HepG2 (cell line): ENCODE measurements around the gene PFKFB2. TPM values are rescaled to one million over a fixed set of nuclear protein-coding genes. Genes with fewer than 3 reads are reported as not detected.
A peak's percentile ranks its signal among the peaks of the same experiment; 100 is the strongest.

Source experiments
- ATAC-seq: fragments of 200-7000 bp; cut with Tn5 transposase; 3 replicates; pipeline ENCODE4 v1.9.1; 2020; ENCODE audit warnings: mild to moderate bottlenecking, moderate library complexity
- BruUV-seq: library from RNA; stranded (reverse); fragments of 400-500 nt; replicated peaks from 2 replicates; lab custom pipeline; 2021; lab: Mats Ljungman, UMichigan
- CTCF ChIA-PET: fragments of 300-600 bp; formaldehyde crosslinking; extraction: SDS; loops from one replicate; lab custom pipeline; 2021; ENCODE audit warnings: low total read pairs, inconsistent platforms, low intra/inter-chr PET ratio; lab: Yijun Ruan, JAX
- POLR2A ChIA-PET: fragments of 350-600 bp; sonication (Branson Sonifier 250); formaldehyde crosslinking; loops from one replicate; lab custom pipeline; 2020; ENCODE audit warnings: antibody characterized with exemption, inconsistent platforms; lab: Yijun Ruan, JAX
- DNase-seq: peaks from one replicate; pipeline ENCODE4 v3.0.0-alpha.2; 2015; ENCODE audit warnings: low spot score
- FAIRE-seq: peaks from 3 replicates; lab custom pipeline; 2011; peaks lifted over from hg19 to GRCh38; lab: Jason Lieb, UNC
- H2AFZ ChIP-seq: one replicate; pipeline ENCODE4 v1.6.1; 2011; ENCODE audit warnings: low read length, inconsistent platforms
- H3K27ac ChIP-seq: fragments of 300-600 bp; 3 replicates; pipeline ENCODE4 v1.8.0; 2011; ENCODE audit warnings: mixed run types, mild to moderate bottlenecking, mixed read lengths, low read length, inconsistent platforms; ENCODE audit not compliant: insufficient read depth; ENCODE audit errors: extremely low read length
- H3K27me3 ChIP-seq, 2 experiments: fragments of 200-600 bp in 1 of 2; 2 replicates in 1 of 2; 3 replicates in 1 of 2; pipeline versions ENCODE4 v1.6.0 to v1.8.0; 2011; ENCODE audit warnings: low read length in 2 of 2, mild to moderate bottlenecking in 2 of 2, moderate library complexity in 2 of 2, inconsistent platforms in 1 of 2; ENCODE audit not compliant: insufficient read depth in 2 of 2, control insufficient read depth in 1 of 2
- H3K36me3 ChIP-seq, 2 experiments: fragments of 200-600 bp in 1 of 2; replicated peaks in 1 of 2; 2 replicates in 1 of 2; 3 replicates in 1 of 2; pipeline versions ENCODE4 v1.5.1 to v1.8.0; 2011; ENCODE audit warnings: low read length in 2 of 2, inconsistent platforms in 1 of 2; ENCODE audit not compliant: insufficient read depth in 2 of 2, control insufficient read depth in 1 of 2
- H3K4me1 ChIP-seq: 2 replicates; pipeline ENCODE4 v1.5.1; 2012; ENCODE audit warnings: low read length, inconsistent platforms; ENCODE audit not compliant: insufficient read depth
- H3K4me2 ChIP-seq: 2 replicates; pipeline ENCODE4 v1.6.0; 2011; ENCODE audit warnings: low read depth, low read length, inconsistent platforms
- H3K4me3 ChIP-seq, 3 experiments: fragments of 200-600 bp in 1 of 3; sonication (generic), shearing (Covaris generic) in 1 of 3; replicated peaks in 1 of 3; 2 replicates each; pipeline ENCODE4 v1.5.1; 2011 to 2016; ENCODE audit warnings: low read length in 3 of 3, inconsistent platforms in 2 of 3, low read depth in 2 of 3, mild to moderate bottlenecking in 2 of 3, control low read depth in 1 of 3, mixed read lengths in 1 of 3; ENCODE audit not compliant: insufficient read depth in 1 of 3
- H3K79me2 ChIP-seq: one replicate; pipeline ENCODE4 v1.6.1; 2011; ENCODE audit warnings: low read length, inconsistent platforms; ENCODE audit not compliant: insufficient read depth
- H3K9ac ChIP-seq: 2 replicates; pipeline ENCODE4 v1.6.0; 2011; ENCODE audit warnings: mild to moderate bottlenecking, low read depth, low read length, inconsistent platforms; ENCODE audit not compliant: insufficient read depth
- H3K9me3 ChIP-seq: 2 replicates; pipeline ENCODE4 v1.5.1; 2012; ENCODE audit warnings: mild to moderate bottlenecking, low read length
- H4K20me1 ChIP-seq: 2 replicates; pipeline ENCODE4 v1.6.0; 2011; ENCODE audit warnings: inconsistent platforms, mild to moderate bottlenecking, low read length, moderate library complexity; ENCODE audit not compliant: insufficient read depth
- ATF7 ChIP-seq, 2 experiments: fragments of 450-650 bp in 1 of 2; sonication (generic) in 1 of 2; formaldehyde crosslinking in 1 of 2; IDR thresholded peaks; 2 replicates each; pipeline versions ENCODE4 v1.4.0 to v1.6.1; 2016 to 2020; ENCODE audit warnings: antibody characterized with exemption in 1 of 2, mild to moderate bottlenecking in 1 of 2, missing genetic modification reagents in 1 of 2
- BCLAF1 ChIP-seq: fragments of 450-650 bp; IDR thresholded peaks from 2 replicates; pipeline ENCODE4 v1.6.1; 2017; ENCODE audit warnings: mild to moderate bottlenecking
- CREB1 ChIP-seq, 2 experiments: fragments of 450-650 bp in 1 of 2; IDR thresholded peaks; 2 replicates each; pipeline ENCODE4 v1.6.1; 2016 to 2017; ENCODE audit warnings: control low read depth in 1 of 2, mild to moderate bottlenecking in 1 of 2, missing compliant biosample characterization in 1 of 2, missing genetic modification characterization in 1 of 2
- HHEX ChIP-seq: IDR thresholded peaks from 2 replicates; pipeline ENCODE4 v1.6.1; 2016; ENCODE audit warnings: control low read depth
- MYNN ChIP-seq: sonication (generic); formaldehyde crosslinking; IDR thresholded peaks from 2 replicates; pipeline ENCODE4 v1.4.0; 2020; ENCODE audit warnings: mild to moderate bottlenecking, low read depth, missing genetic modification reagents
- TOE1 ChIP-seq: sonication (generic); formaldehyde crosslinking; IDR thresholded peaks from 2 replicates; pipeline ENCODE4 v1.4.0; 2020; ENCODE audit warnings: mild to moderate bottlenecking, missing genetic modification reagents
- TSC22D2 ChIP-seq: sonication (generic); formaldehyde crosslinking; IDR thresholded peaks from 2 replicates; pipeline ENCODE4 v1.5.1; 2020; ENCODE audit warnings: missing genetic modification reagents, mild to moderate bottlenecking, borderline replicate concordance
- ZBTB21 ChIP-seq: sonication (generic); formaldehyde crosslinking; IDR thresholded peaks from 2 replicates; pipeline ENCODE4 v1.4.0; 2020; ENCODE audit warnings: missing genetic modification reagents
- ZNF230 ChIP-seq: sonication (generic); formaldehyde crosslinking; IDR thresholded peaks from 2 replicates; pipeline ENCODE4 v1.4.0; 2020; ENCODE audit warnings: mild to moderate bottlenecking, missing genetic modification reagents
- ZNF563 ChIP-seq: sonication (generic); formaldehyde crosslinking; IDR thresholded peaks from 2 replicates; pipeline ENCODE4 v1.8.0; 2022; ENCODE audit warnings: mild to moderate bottlenecking, moderate library complexity, missing genetic modification reagents
- WGBS: methylation state at CpG from one replicate; pipeline ENCODE4 v1.1.6; 2017; ENCODE audit warnings: low lambda C conversion rate; 5-methylcytosine and 5-hydroxymethylcytosine counted together
- in situ Hi-C: cut with HindIII; loops from 2 replicates; pipeline ENCODE4 v1.10.0; 2017; ENCODE audit warnings: low pct_unique_long_range_greater_than_20kb; ENCODE audit not compliant: extremely low pct_ligation_motif_present
- intact Hi-C: fragments of 100-400 bp; cut with micrococcal nuclease; formaldehyde crosslinking; loops from one replicate; pipeline ENCODE4 v1.10.0; 2022; ENCODE audit not compliant: unreplicated experiment
- polyA plus RNA-seq, 8 experiments: library from polyadenylated mRNA; depleted of rRNA in 3 of 8; stranded (reverse) in 7 of 8; unstranded in 1 of 8; fragments of >200 nt; fragmentation: Illumina TruSeq in 4 of 8; extraction: Trizol in 4 of 8; gene quantifications; 2 replicates each; pipeline versions ENCODE4 v1.2.1 to v1.2.3, GENCODE V29; 2011 to 2016; ENCODE audit warnings: low read depth in 4 of 8, missing spikeins in 1 of 8, mixed read lengths in 1 of 8; ENCODE audit not compliant: insufficient read depth in 1 of 8
- total RNA-seq, 5 experiments: library from RNA; depleted of rRNA; stranded (reverse); fragments of >200 nt; fragmentation: Illumina TruSeq; extraction: Trizol; gene quantifications; 2 replicates each; pipeline ENCODE4 v1.2.3, GENCODE V29; 2016; ENCODE audit warnings: low read depth in 1 of 5

PFKFB2 gene
- total and polyA plus RNA-seq, 2 of the 13 experiments (the other 11 are each of a cell fraction or from before 2014, with no cell fraction given), result 4.6 to 10.6 TPM

- no peak for FAIRE-seq
- in situ Hi-C loops (no loop called here), intact Hi-C loops (no loop called here)
- BruUV-seq, result no TSS peak
- Histone ChIP-seq H3K9me3 (no peaks in the 10 kb centered on the region), H2AFZ (no peak overlapping the region)
- TF ChIP-seq BCLAF1 (no peak), ATF7 (IDR thresholded peaks at IDR 0.05) (peak; percentile 73), ATF7 (CRISPR knock-in tag; IDR thresholded peaks at IDR 0.05) (no peak), ZNF563 (CRISPR knock-in tag) (no peak), TSC22D2 (CRISPR knock-in tag) (no peak), MYNN (CRISPR knock-in tag) (no peak), ZNF230 (CRISPR knock-in tag) (no peak), CREB1 (IDR thresholded peaks at IDR 0.05) (peak; percentile 34; the same call in 1 of the 2 replicates), CREB1 (CRISPR knock-in tag; IDR thresholded peaks at IDR 0.05) (no peak), ZBTB21 (CRISPR knock-in tag) (0 out of 2 replicates have a peak, but pooled peaks have one; percentile 67), TOE1 (CRISPR knock-in tag) (no peak), HHEX (CRISPR knock-in tag) (no peak)
- TF ChIP-seq, all 625 proteins: peak for 3
- Histone ChIP-seq H3K9ac (no peak overlapping the region), H3K27ac (no peak overlapping the region), H3K4me3 (no peak overlapping the region), H3K27me3 (no peaks in the 10 kb centered on the region; a peak in 1 of 5 replicates), H3K36me3 (no peaks in the 10 kb centered on the region), H3K4me2 (no peak overlapping the region), H3K79me2 (no peaks in the 10 kb centered on the region), H4K20me1 (no peaks in the 10 kb centered on the region), H3K4me1 (peaks cover 59% of the 10 kb centered on the region)
- ChIA-PET POLR2A (no interaction called here), CTCF (no interaction called here)
- WGBS, result 0% methylated on average over 1 of the region's 1 CpG
- DNase-seq (no peak), ATAC-seq (no peak)
Measured at GRCh38 chr1:207034208-207034607, 18.9 kb upstream of the PFKFB2 start.
